K562 (cell line): ENCODE measurements around the gene CYS1. TPM values are rescaled to one million over a fixed set of nuclear protein-coding genes. Genes with fewer than 3 reads are reported as not detected.

Experiments
- BCOR ChIP-seq: fragments of 450-650 bp; IDR thresholded peaks from 2 replicates; pipeline ENCODE4 v1.6.1; 2016
- CCNT2 ChIP-seq: IDR thresholded peaks from 2 replicates; pipeline ENCODE4 v1.6.1; 2011; ENCODE audit warnings: borderline replicate concordance, low read depth, mild to moderate bottlenecking, moderate library complexity, mixed read lengths, low read length; ENCODE audit not compliant: insufficient read length; ENCODE audit errors: extremely low read depth
- CEBPG ChIP-seq, 3 experiments: fragments of 200-800 bp in 1 of 3; sonication (Bioruptor generic) in 1 of 3; sonication (generic) in 1 of 3; formaldehyde crosslinking in 1 of 3; IDR thresholded peaks in 2 of 3; conservative IDR thresholded peaks in 1 of 3; 2 replicates each; pipeline versions ENCODE4 v1.6.1 to v1.8.0; 2016 to 2022; ENCODE audit warnings: missing compliant biosample characterization in 2 of 3, missing genetic modification characterization in 2 of 3, mild to moderate bottlenecking in 1 of 3, missing genetic modification reagents in 1 of 3
- CREB1 ChIP-seq, 2 experiments: sonication (generic) in 1 of 2; formaldehyde crosslinking in 1 of 2; IDR thresholded peaks; 2 replicates each; pipeline versions ENCODE4 v1.6.1 to v1.8.0; 2012 to 2022; ENCODE audit warnings: inconsistent platforms in 1 of 2, mild to moderate bottlenecking in 1 of 2, missing genetic modification reagents in 1 of 2, moderate library complexity in 1 of 2
- CXXC5 ChIP-seq: fragments of 250-450 bp; sonication (Bioruptor Pico); IDR thresholded peaks from 2 replicates; pipeline ENCODE4 v1.8.0; 2022; ENCODE audit warnings: inconsistent platforms, mild to moderate bottlenecking, moderate library complexity
- ETV6 ChIP-seq, 3 experiments: fragments of 150-350 bp in 1 of 3; sonication (generic) in 1 of 3; formaldehyde crosslinking in 1 of 3; IDR thresholded peaks; 2 replicates each; pipeline versions ENCODE4 v1.6.1 to v1.8.0; 2014 to 2022; ENCODE audit warnings: borderline replicate concordance in 2 of 3, low read depth in 2 of 3, antibody characterized with exemption in 1 of 3, low read length in 1 of 3, mild to moderate bottlenecking in 1 of 3, missing genetic modification reagents in 1 of 3
- FIP1L1 ChIP-seq: fragments of 200-400 bp; formaldehyde crosslinking; IDR thresholded peaks from 2 replicates; pipeline ENCODE4 v1.6.1; 2018; ENCODE audit warnings: mild to moderate bottlenecking, low read depth, low read length; ENCODE audit not compliant: poor library complexity, severe bottlenecking
- HDAC1 ChIP-seq, 2 experiments: fragments of 450-650 bp; IDR thresholded peaks; 2 replicates each; pipeline ENCODE4 v1.6.1; 2016 to 2017; ENCODE audit warnings: inconsistent platforms in 1 of 2, mild to moderate bottlenecking in 1 of 2, moderate library complexity in 1 of 2
- JUND ChIP-seq, 2 experiments: IDR thresholded peaks; 2 replicates in 1 of 2; 3 replicates in 1 of 2; pipeline ENCODE4 v1.6.1; 2011; ENCODE audit warnings: borderline replicate concordance in 2 of 2, low read depth in 2 of 2, low read length in 2 of 2, improper control_type of control experiment in 1 of 2, missing biosample characterization in 1 of 2, missing genetic modification characterization in 1 of 2, missing genetic modification reagents in 1 of 2
- NEUROD1 ChIP-seq: fragments of 150-350 bp; IDR thresholded peaks from 2 replicates; pipeline ENCODE4 v1.6.1; 2014; ENCODE audit warnings: borderline replicate concordance, low read length, low read depth; ENCODE audit not compliant: partially characterized antibody
- SAFB ChIP-seq: fragments of 200-400 bp; formaldehyde crosslinking; IDR thresholded peaks from 2 replicates; pipeline ENCODE4 v1.6.1; 2017; ENCODE audit warnings: low read depth, low read length, borderline replicate concordance
- SMAD4 ChIP-seq: fragments of 250-450 bp; sonication (Bioruptor Pico); conservative IDR thresholded peaks from 2 replicates; pipeline ENCODE4 v1.8.0; 2021; ENCODE audit warnings: inconsistent platforms, mild to moderate bottlenecking, moderate library complexity
- ZNF143 ChIP-seq: sonication (generic); formaldehyde crosslinking; IDR thresholded peaks from 2 replicates; pipeline ENCODE4 v1.9.0; 2022; ENCODE audit warnings: mild to moderate bottlenecking, missing genetic modification reagents
- ZNF561 ChIP-seq: fragments of 450-650 bp; formaldehyde crosslinking; conservative IDR thresholded peaks from 2 replicates; pipeline ENCODE4 v1.4.0; 2020; ENCODE audit warnings: mild to moderate bottlenecking, moderate library complexity
- polyA plus RNA-seq, 8 experiments: library from polyadenylated mRNA; depleted of rRNA in 4 of 8; stranded (reverse) in 5 of 8; unstranded in 3 of 8; fragments of >200 nt; fragmentation: Nextera tagmentation in 2 of 8; fragmentation: Illumina TruSeq in 1 of 8; extraction: Ambion mirVana in 2 of 8; extraction: Trizol in 1 of 8; gene quantifications; 2 replicates each; pipeline versions ENCODE4 v1.2.1 to v1.2.3, GENCODE V29; 2011 to 2014; ENCODE audit warnings: inconsistent platforms in 1 of 8, missing spikeins in 1 of 8
- total RNA-seq, 7 experiments: library from RNA; depleted of rRNA in 6 of 7; stranded (reverse); fragments of >200 nt in 6 of 7; fragmentation: Illumina TruSeq in 2 of 7; extraction: Trizol in 2 of 7; gene quantifications; 2 replicates each; pipeline versions ENCODE4 v1.2.1 to v1.2.3, GENCODE V29; 2011 to 2021; ENCODE audit warnings: low replicate concordance in 1 of 7
- TF ChIP-seq, protein P1 (sequence below): sonication (generic); formaldehyde crosslinking; IDR thresholded peaks from 2 replicates; pipeline ENCODE4 v1.8.0; 2023; ENCODE audit warnings: mild to moderate bottlenecking, missing genetic modification reagents
- TF ChIP-seq, protein P2 (sequence below): fragments of 250-450 bp; sonication (Bioruptor Pico); IDR thresholded peaks from 2 replicates; pipeline ENCODE4 v1.6.1; 2021; ENCODE audit warnings: mild to moderate bottlenecking
- TF ChIP-seq, protein P3 (sequence below): fragments of 450-650 bp; IDR thresholded peaks from 2 replicates; pipeline ENCODE4 v1.6.1; 2016; ENCODE audit warnings: mild to moderate bottlenecking
- TF ChIP-seq, protein P4 (sequence below): sonication (generic); formaldehyde crosslinking; IDR thresholded peaks from 2 replicates; pipeline ENCODE4 v1.8.1; 2023; ENCODE audit warnings: mild to moderate bottlenecking, missing genetic modification reagents

Gene CYS1
- total and polyA plus RNA-seq, 9 of the 15 experiments (the other 6 are each of a cell fraction or from before 2014, with no cell fraction given): 0.11 to 0.13 TPM; not detected in 7

DNA sequence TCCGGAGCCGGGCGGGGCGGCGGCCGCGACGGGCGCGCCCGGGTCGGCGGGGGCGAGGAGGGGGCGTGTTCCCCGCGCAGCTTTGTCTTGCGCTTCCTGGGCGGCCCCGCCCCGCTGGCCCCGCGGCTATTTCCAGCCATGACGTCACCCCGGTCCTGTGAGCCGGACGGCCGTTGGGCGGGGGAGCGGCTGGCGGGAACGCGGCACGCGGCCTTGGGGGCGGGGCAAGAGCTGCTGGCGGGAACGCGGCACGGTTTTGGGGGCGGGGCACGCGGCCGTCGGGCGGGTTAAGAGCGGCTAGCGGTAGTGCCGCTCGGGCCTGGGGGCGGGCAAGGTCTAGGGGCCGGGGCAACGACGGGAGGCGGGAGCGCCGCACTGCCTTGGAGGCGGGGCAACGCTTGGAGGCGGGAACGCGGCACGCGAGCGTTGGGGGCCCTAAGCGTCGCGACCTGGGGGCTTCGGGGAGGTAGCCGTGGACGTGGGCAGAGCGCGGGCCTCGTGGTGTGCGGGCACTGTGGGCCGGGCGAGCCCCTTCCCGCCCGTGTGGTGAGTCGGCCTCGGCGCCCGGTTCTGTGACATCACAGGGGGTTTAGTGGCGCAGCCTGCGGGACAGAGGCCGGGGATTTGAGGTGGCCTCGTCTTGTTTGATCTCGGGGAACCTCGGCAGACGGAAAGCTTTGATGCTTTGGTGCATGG lies 36.2 kb downstream of the CYS1 start (continued):
- TF ChIP-seq CEBPG (CRISPR knock-in tag; IDR thresholded peaks at IDR 0.05) (peak; percentile 27; the same call in 1 of the 2 replicates), CEBPG (tag; conservative IDR thresholded peaks at IDR 0.05 in 1 of 2, IDR thresholded peaks at IDR 0.05 in 1 of 2) (no peak; a peak in 1 of 4 replicates), ZNF561 (no peak), NEUROD1 (peak; percentile 21), SAFB (peak; percentile 58; the same call in 1 of the 2 replicates), SMAD4 (peak; percentile 69), CCNT2 (peak; percentile 89), CXXC5 (peak; percentile 89), FIP1L1 (peak; percentile 15), HDAC1 (IDR thresholded peaks at IDR 0.05) (peak in 1 of 2 experiments; percentile 60; a peak in 2 of 4 replicates), BCOR (no peak), JUND (IDR thresholded peaks at IDR 0.05; ENCODE audit: borderline replicate concordance, low read depth, low read length) (peak; percentile 97), JUND (tag; IDR thresholded peaks at IDR 0.05; ENCODE audit: borderline replicate concordance, low read depth, low read length) (peak; percentile 92; the same call in 2 of the 3 replicates), CREB1 (IDR thresholded peaks at IDR 0.05) (peak; percentile 77), CREB1 (CRISPR knock-in tag; IDR thresholded peaks at IDR 0.05) (peak; percentile 81), ETV6 (IDR thresholded peaks at IDR 0.05; ENCODE audit: borderline replicate concordance in 1 of 2, low read depth in 2 of 2, low read length in 1 of 2) (no peak; a peak in 1 of 4 replicates), ETV6 (CRISPR knock-in tag; IDR thresholded peaks at IDR 0.05; ENCODE audit: borderline replicate concordance) (peak; percentile 80), ZNF143 (CRISPR knock-in tag) (no peak)
- TF ChIP-seq, protein P1, sequence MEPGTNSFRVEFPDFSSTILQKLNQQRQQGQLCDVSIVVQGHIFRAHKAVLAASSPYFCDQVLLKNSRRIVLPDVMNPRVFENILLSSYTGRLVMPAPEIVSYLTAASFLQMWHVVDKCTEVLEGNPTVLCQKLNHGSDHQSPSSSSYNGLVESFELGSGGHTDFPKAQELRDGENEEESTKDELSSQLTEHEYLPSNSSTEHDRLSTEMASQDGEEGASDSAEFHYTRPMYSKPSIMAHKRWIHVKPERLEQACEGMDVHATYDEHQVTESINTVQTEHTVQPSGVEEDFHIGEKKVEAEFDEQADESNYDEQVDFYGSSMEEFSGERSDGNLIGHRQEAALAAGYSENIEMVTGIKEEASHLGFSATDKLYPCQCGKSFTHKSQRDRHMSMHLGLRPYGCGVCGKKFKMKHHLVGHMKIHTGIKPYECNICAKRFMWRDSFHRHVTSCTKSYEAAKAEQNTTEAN (CRISPR knock-in tag): peak; percentile 86; the same call in 1 of the 2 replicates
- TF ChIP-seq, protein P2, sequence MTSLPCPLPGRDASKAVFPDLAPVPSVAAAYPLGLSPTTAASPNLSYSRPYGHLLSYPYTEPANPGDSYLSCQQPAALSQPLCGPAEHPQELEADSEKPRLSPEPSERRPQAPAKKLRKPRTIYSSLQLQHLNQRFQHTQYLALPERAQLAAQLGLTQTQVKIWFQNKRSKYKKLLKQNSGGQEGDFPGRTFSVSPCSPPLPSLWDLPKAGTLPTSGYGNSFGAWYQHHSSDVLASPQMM (CRISPR knock-in tag): no peak
- TF ChIP-seq, protein P3, sequence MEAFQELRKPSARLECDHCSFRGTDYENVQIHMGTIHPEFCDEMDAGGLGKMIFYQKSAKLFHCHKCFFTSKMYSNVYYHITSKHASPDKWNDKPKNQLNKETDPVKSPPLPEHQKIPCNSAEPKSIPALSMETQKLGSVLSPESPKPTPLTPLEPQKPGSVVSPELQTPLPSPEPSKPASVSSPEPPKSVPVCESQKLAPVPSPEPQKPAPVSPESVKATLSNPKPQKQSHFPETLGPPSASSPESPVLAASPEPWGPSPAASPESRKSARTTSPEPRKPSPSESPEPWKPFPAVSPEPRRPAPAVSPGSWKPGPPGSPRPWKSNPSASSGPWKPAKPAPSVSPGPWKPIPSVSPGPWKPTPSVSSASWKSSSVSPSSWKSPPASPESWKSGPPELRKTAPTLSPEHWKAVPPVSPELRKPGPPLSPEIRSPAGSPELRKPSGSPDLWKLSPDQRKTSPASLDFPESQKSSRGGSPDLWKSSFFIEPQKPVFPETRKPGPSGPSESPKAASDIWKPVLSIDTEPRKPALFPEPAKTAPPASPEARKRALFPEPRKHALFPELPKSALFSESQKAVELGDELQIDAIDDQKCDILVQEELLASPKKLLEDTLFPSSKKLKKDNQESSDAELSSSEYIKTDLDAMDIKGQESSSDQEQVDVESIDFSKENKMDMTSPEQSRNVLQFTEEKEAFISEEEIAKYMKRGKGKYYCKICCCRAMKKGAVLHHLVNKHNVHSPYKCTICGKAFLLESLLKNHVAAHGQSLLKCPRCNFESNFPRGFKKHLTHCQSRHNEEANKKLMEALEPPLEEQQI: no peak
- TF ChIP-seq, protein P4, sequence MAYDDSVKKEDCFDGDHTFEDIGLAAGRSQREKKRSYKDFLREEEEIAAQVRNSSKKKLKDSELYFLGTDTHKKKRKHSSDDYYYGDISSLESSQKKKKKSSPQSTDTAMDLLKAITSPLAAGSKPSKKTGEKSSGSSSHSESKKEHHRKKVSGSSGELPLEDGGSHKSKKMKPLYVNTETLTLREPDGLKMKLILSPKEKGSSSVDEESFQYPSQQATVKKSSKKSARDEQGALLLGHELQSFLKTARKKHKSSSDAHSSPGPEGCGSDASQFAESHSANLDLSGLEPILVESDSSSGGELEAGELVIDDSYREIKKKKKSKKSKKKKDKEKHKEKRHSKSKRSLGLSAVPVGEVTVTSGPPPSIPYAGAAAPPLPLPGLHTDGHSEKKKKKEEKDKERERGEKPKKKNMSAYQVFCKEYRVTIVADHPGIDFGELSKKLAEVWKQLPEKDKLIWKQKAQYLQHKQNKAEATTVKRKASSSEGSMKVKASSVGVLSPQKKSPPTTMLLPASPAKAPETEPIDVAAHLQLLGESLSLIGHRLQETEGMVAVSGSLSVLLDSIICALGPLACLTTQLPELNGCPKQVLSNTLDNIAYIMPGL (CRISPR knock-in tag): 0 out of 2 replicates have a peak, but pooled peaks have one; percentile 57
